Measurements from ENCODE around the gene MARK3. TPM values are rescaled to one million over a fixed set of nuclear protein-coding genes. Genes with fewer than 3 reads are reported as not detected.

The MARK3 gene
- total RNA-seq, 4 donors from 2014 or later, result 44.4 to 112 (median 67.5) TPM

GRCh38 chr14:103362780-103363179 lies 22.4 kb upstream of the MARK3 start:
- Histone ChIP-seq H3K9me3 (peaks cover 0 to 20% (median 15%) of the 10 kb centered on the region in 3 donors), H3K27me3 (peaks cover 0 to 3% (median 0%) of the 10 kb centered on the region in 4 donors), H3K27ac (peak overlapping the region in 3 of 4 donors; percentile 43 to 70 (median 66)), H3K4me3 (no peak overlapping the region), H3K4me1 (peaks cover 0 to 15% (median under 1%) of the 10 kb centered on the region in 3 donors), H3K36me3 (no peaks in the 10 kb centered on the region)
- no peak for DNase-seq
- TF ChIP-seq POLR2A (IDR thresholded peaks at IDR 0.05) (no peak), CTCF (IDR thresholded peaks at IDR 0.05) (no peak)
- 38 to 50% methylated on average over 1 of the region's 1 CpG for WGBS, 2 donors
- intact Hi-C loops (cut with DNase I), result no loop called here

GRCh38 chr14:103366741-103367140 lies 18.5 kb upstream of the MARK3 start:
- Histone ChIP-seq H3K36me3 (no peaks in the 10 kb centered on the region), H3K9me3 (peaks cover 0 to 20% (median 15%) of the 10 kb centered on the region in 3 donors), H3K27ac (no peak overlapping the region), H3K4me3 (no peak overlapping the region), H3K27me3 (peaks cover 0 to 3% (median 0%) of the 10 kb centered on the region in 4 donors), H3K4me1 (peaks cover 0 to 17% (median 7%) of the 10 kb centered on the region in 3 donors)
- 64 to 81% methylated on average over 6 of the region's 6 CpGs for WGBS, 2 donors
- no peak for DNase-seq
- no peak for TF ChIP-seq POLR2A (IDR thresholded peaks at IDR 0.05)
- TF ChIP-seq CTCF (IDR thresholded peaks at IDR 0.05), result no peak
- intact Hi-C loops (cut with DNase I), result no loop called here

- intact Hi-C loops (cut with DNase I), result no loop called here
- Histone ChIP-seq H3K36me3 (no peaks in the 10 kb centered on the region), H3K9me3 (peaks cover 0 to 13% (median 9%) of the 10 kb centered on the region in 3 donors), H3K27me3 (no peaks in the 10 kb centered on the region), H3K27ac (peak overlapping the region in 2 of 4 donors; percentile 48 to 49), H3K4me1 (peaks cover 0 to 10% (median 7%) of the 10 kb centered on the region in 3 donors), H3K4me3 (no peak overlapping the region)
- TF ChIP-seq POLR2A (IDR thresholded peaks at IDR 0.05), result no peak
- TF ChIP-seq CTCF (IDR thresholded peaks at IDR 0.05), result no peak
- DNase-seq, result no peak
- 66 to 70% methylated on average over 4 of the region's 4 CpGs for WGBS, 2 donors
Measured at GRCh38 chr14:103367995-103368394, 17.2 kb upstream of the MARK3 start.

GRCh38 chr14:103370087-103370486 lies 15.1 kb upstream of the MARK3 start:
- no peaks in the 10 kb centered on the region for H3K36me3 ChIP-seq
- DNase-seq, result no peak
- no peak overlapping the region for H3K27ac ChIP-seq
- no peak overlapping the region for H3K4me3 ChIP-seq
- H3K27me3 ChIP-seq, result no peaks in the 10 kb centered on the region
- intact Hi-C loops (cut with DNase I), result no loop called here
- no peak for TF ChIP-seq CTCF (IDR thresholded peaks at IDR 0.05)
- no peak for TF ChIP-seq POLR2A (IDR thresholded peaks at IDR 0.05)
- no peaks in the 10 kb centered on the region for H3K9me3 ChIP-seq
- 80 to 95% methylated on average over 3 of the region's 3 CpGs for WGBS, 2 donors
- H3K4me1 ChIP-seq, result peaks cover 0 to 12% (median 7%) of the 10 kb centered on the region in 3 donors

- H3K9me3 ChIP-seq, result no peaks in the 10 kb centered on the region
- H3K4me1 ChIP-seq, result peaks cover 0 to 12% (median 7%) of the 10 kb centered on the region in 3 donors
- intact Hi-C loops (cut with DNase I), result no loop called here
- WGBS, 2 donors, result 60 to 66% methylated on average over 17 to 20 of the region's 23 CpGs
- no peak overlapping the region for H3K4me3 ChIP-seq
- H3K36me3 ChIP-seq, result no peaks in the 10 kb centered on the region
- no peak for DNase-seq
- no peak for TF ChIP-seq CTCF (IDR thresholded peaks at IDR 0.05)
- no peak for TF ChIP-seq POLR2A (IDR thresholded peaks at IDR 0.05)
- peak overlapping the region in 1 of 4 donors; percentile 39 for H3K27ac ChIP-seq
- no peaks in the 10 kb centered on the region for H3K27me3 ChIP-seq
Measured at GRCh38 chr14:103372017-103372416, 13.2 kb upstream of the MARK3 start.
